ENCODE measurements around the gene FGF6.

Gene FGF6

GRCh38 chr12:4439736-4440135 lies 5.9 kb downstream of the FGF6 start:
- H2BK15ac ChIP-seq (replicated peaks; ENCODE audit: low read depth) = peak overlapping the region; percentile 9
- H3K4me1 ChIP-seq (ENCODE audit: control insufficient read depth, low read depth, low read length) = peaks cover 22% of the 10 kb centered on the region
- peak overlapping the region; percentile 11 for H3K56ac ChIP-seq (ENCODE audit: low read length)
- H3K27ac ChIP-seq (ENCODE audit: low read depth, low read length) = peak overlapping the region; percentile 37
- WGBS (ENCODE audit: extremely low coverage, insufficient coverage, low lambda C conversion rate) = no CpG with 5 or more reads among the region's 5 CpGs
- no peaks in the 10 kb centered on the region for H3K27me3 ChIP-seq (ENCODE audit: insufficient read depth, low read length, poor library complexity)
- no peak overlapping the region for H3K4me3 ChIP-seq (ENCODE audit: low read length)
- H3K4me2 ChIP-seq (ENCODE audit: low read length) = no peak overlapping the region
- H3K9ac ChIP-seq (ENCODE audit: low read length) = no peak overlapping the region
- peak overlapping the region; percentile 30 for H4K8ac ChIP-seq (ENCODE audit: low read depth, low read length)
- no peak overlapping the region for H3K23ac ChIP-seq (ENCODE audit: low read length)
- no peak for DNase-seq
- H2AK5ac ChIP-seq (ENCODE audit: low read length) = peak overlapping the region; percentile 47
- no peak overlapping the region for H4K5ac ChIP-seq (ENCODE audit: low read length)
- H3K79me1 ChIP-seq (ENCODE audit: low read length) = no peaks in the 10 kb centered on the region
- H3K4ac ChIP-seq (ENCODE audit: low read depth, low read length) = peak overlapping the region; percentile 27
- H3K36me3 ChIP-seq (ENCODE audit: control insufficient read depth, insufficient read depth, low read length) = no peaks in the 10 kb centered on the region
- H3K79me2 ChIP-seq (ENCODE audit: control insufficient read depth, insufficient read depth, low read length) = no peaks in the 10 kb centered on the region
- H2BK120ac ChIP-seq (ENCODE audit: low read depth, low read length) = peak overlapping the region; percentile 76
- H3K18ac ChIP-seq (ENCODE audit: low read length) = peak overlapping the region; percentile 69
- H2BK5ac ChIP-seq (ENCODE audit: low read length) = peak overlapping the region; percentile 55

DNA sequence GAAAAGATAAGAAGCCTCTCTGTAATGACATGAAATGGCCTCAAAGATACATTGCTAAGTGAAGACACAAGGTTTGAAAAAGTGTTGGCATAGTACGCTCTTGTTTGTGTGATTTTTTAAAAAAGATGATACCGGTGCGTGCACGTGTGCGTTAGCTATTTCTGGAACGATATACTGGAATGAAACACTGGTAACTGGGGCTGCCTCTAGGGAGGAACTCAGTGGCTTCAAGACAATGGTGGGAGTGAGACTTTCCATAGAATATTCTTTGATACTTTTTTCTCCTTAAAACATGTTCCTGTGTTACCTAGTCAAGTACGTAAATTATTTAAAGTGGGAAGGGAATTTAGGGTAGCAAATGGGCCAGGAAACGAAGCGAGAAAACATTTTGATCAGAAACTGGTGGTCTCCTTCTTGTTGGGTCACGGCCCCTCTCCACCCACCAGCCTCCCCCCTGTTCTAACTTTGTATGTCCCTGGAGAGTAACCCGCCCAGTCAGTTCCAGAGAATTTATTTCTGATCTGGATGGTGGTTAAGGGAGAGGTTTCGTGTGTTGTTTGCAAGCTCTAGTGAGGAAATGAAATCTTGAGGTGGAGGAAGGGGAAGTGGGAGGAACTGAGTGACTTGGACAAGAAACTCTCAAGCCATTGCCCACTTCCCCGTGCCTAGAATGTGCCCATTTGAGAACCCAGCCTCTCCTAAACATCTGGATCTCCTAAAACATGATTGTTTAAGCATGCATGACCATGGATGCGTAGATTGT lies 6.6 kb downstream of the FGF6 start:
- Histone ChIP-seq H2BK120ac (ENCODE audit: low read depth, low read length) (no peak overlapping the region), H4K5ac (ENCODE audit: low read length) (no peak overlapping the region), H3K4me2 (ENCODE audit: low read length) (no peak overlapping the region), H3K36me3 (ENCODE audit: control insufficient read depth, insufficient read depth, low read length) (no peaks in the 10 kb centered on the region), H3K4me3 (ENCODE audit: low read length) (no peak overlapping the region), H3K79me2 (ENCODE audit: control insufficient read depth, insufficient read depth, low read length) (no peaks in the 10 kb centered on the region), H2BK5ac (ENCODE audit: low read length) (no peak overlapping the region), H3K9ac (ENCODE audit: low read length) (no peak overlapping the region), H3K56ac (ENCODE audit: low read length) (no peak overlapping the region), H2BK15ac (replicated peaks; ENCODE audit: low read depth) (peak overlapping the region; percentile 75), H3K79me1 (ENCODE audit: low read length) (no peaks in the 10 kb centered on the region), H4K8ac (ENCODE audit: low read depth, low read length) (no peak overlapping the region), H3K27me3 (ENCODE audit: insufficient read depth, low read length, poor library complexity) (no peaks in the 10 kb centered on the region), H3K4me1 (ENCODE audit: control insufficient read depth, low read depth, low read length) (peaks cover 22% of the 10 kb centered on the region), H3K4ac (ENCODE audit: low read depth, low read length) (peak overlapping the region; percentile 78), H2AK5ac (ENCODE audit: low read length) (peak overlapping the region; percentile 80), H3K18ac (ENCODE audit: low read length) (no peak overlapping the region), H3K27ac (ENCODE audit: low read depth, low read length) (no peak overlapping the region), H3K23ac (ENCODE audit: low read length) (no peak overlapping the region)
- DNase-seq = no peak
- WGBS (ENCODE audit: extremely low coverage, insufficient coverage, low lambda C conversion rate) = 100% methylated on average over 1 of the region's 14 CpGs

DNA sequence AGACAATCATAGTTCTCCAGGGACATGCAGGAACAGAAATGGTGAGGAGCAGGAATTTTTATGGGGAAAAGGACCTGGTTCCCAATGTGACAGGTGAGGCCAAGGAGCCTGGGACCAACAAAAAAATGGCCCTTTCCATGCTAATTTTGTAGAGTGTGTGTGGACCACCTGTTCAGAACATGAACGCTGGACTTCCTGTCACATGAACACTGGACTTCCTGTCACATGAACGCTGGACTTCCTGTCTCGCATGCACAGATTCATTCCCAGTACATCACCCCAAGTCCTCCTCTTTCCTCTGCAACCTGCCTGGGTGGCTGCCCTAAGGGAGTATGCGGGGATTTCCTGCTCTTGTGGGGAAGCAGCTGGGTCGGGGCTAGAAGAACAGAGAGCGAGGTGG lies 10.1 kb downstream of the FGF6 start:
- H3K4me2 ChIP-seq (ENCODE audit: low read length) = no peak overlapping the region
- no peak overlapping the region for H3K23ac ChIP-seq (ENCODE audit: low read length)
- H4K8ac ChIP-seq (ENCODE audit: low read depth, low read length) = no peak overlapping the region
- H3K56ac ChIP-seq (ENCODE audit: low read length) = no peak overlapping the region
- H3K79me1 ChIP-seq (ENCODE audit: low read length) = no peaks in the 10 kb centered on the region
- no peak overlapping the region for H2AK5ac ChIP-seq (ENCODE audit: low read length)
- no peak overlapping the region for H2BK5ac ChIP-seq (ENCODE audit: low read length)
- H3K79me2 ChIP-seq (ENCODE audit: control insufficient read depth, insufficient read depth, low read length) = no peaks in the 10 kb centered on the region
- H3K4me3 ChIP-seq (ENCODE audit: low read length) = no peak overlapping the region
- no peak overlapping the region for H3K27ac ChIP-seq (ENCODE audit: low read depth, low read length)
- H3K4ac ChIP-seq (ENCODE audit: low read depth, low read length) = no peak overlapping the region
- DNase-seq = no peak
- no peak overlapping the region for H4K5ac ChIP-seq (ENCODE audit: low read length)
- no peak overlapping the region for H3K9ac ChIP-seq (ENCODE audit: low read length)
- no peak overlapping the region for H3K18ac ChIP-seq (ENCODE audit: low read length)
- WGBS (ENCODE audit: extremely low coverage, insufficient coverage, low lambda C conversion rate) = no CpG with 5 or more reads among the region's 6 CpGs
- no peaks in the 10 kb centered on the region for H3K36me3 ChIP-seq (ENCODE audit: control insufficient read depth, insufficient read depth, low read length)
- H2BK120ac ChIP-seq (ENCODE audit: low read depth, low read length) = no peak overlapping the region
- no peak overlapping the region for H2BK15ac ChIP-seq (replicated peaks; ENCODE audit: low read depth)
- no peaks in the 10 kb centered on the region for H3K27me3 ChIP-seq (ENCODE audit: insufficient read depth, low read length, poor library complexity)
- peaks cover 9% of the 10 kb centered on the region for H3K4me1 ChIP-seq (ENCODE audit: control insufficient read depth, low read depth, low read length)

GRCh38 chr12:4434706-4435425 lies 10.7 kb downstream of the FGF6 start:
- Histone ChIP-seq H3K4ac (ENCODE audit: low read depth, low read length) (no peak overlapping the region), H2AK5ac (ENCODE audit: low read length) (no peak overlapping the region), H3K27ac (ENCODE audit: low read depth, low read length) (no peak overlapping the region), H3K9ac (ENCODE audit: low read length) (no peak overlapping the region), H3K23ac (ENCODE audit: low read length) (no peak overlapping the region), H4K8ac (ENCODE audit: low read depth, low read length) (no peak overlapping the region), H3K4me2 (ENCODE audit: low read length) (no peak overlapping the region), H4K5ac (ENCODE audit: low read length) (no peak overlapping the region), H3K27me3 (ENCODE audit: insufficient read depth, low read length, poor library complexity) (no peaks in the 10 kb centered on the region), H3K79me1 (ENCODE audit: low read length) (no peaks in the 10 kb centered on the region), H3K4me3 (ENCODE audit: low read length) (no peak overlapping the region), H3K4me1 (ENCODE audit: control insufficient read depth, low read depth, low read length) (peaks cover 3% of the 10 kb centered on the region), H3K79me2 (ENCODE audit: control insufficient read depth, insufficient read depth, low read length) (no peaks in the 10 kb centered on the region), H2BK5ac (ENCODE audit: low read length) (no peak overlapping the region), H3K18ac (ENCODE audit: low read length) (no peak overlapping the region), H3K56ac (ENCODE audit: low read length) (no peak overlapping the region), H3K36me3 (ENCODE audit: control insufficient read depth, insufficient read depth, low read length) (no peaks in the 10 kb centered on the region), H2BK120ac (ENCODE audit: low read depth, low read length) (no peak overlapping the region), H2BK15ac (replicated peaks; ENCODE audit: low read depth) (no peak overlapping the region)
- WGBS (ENCODE audit: extremely low coverage, insufficient coverage, low lambda C conversion rate) = no CpG with 5 or more reads among the region's 8 CpGs
- no peak for DNase-seq

DNA sequence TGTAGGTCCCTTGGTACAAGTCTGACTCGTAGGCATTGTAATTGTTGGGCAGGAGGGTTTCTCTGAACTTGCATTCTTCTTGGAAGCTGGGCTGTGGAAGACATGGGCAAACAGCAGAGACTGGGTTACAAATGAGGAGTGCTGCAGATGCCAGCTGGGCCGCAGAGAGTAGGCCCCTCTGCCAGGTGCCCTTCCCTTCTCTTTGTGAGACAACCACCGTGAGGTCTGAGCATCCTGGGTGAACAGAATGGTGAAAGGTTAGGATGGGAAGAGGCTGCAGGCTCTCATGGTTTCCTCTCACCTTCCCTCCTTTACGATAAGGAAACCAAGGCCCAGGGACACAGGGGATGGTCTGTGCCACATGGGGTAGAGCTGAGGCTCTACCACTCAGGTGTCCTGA lies 11.3 kb downstream of the FGF6 start:
- H4K8ac ChIP-seq (ENCODE audit: low read depth, low read length) = no peak overlapping the region
- no peak overlapping the region for H3K4me3 ChIP-seq (ENCODE audit: low read length)
- DNase-seq = no peak
- H2AK5ac ChIP-seq (ENCODE audit: low read length) = peak overlapping the region; percentile 23
- H3K9ac ChIP-seq (ENCODE audit: low read length) = no peak overlapping the region
- H3K4ac ChIP-seq (ENCODE audit: low read depth, low read length) = no peak overlapping the region
- H3K18ac ChIP-seq (ENCODE audit: low read length) = no peak overlapping the region
- no peak overlapping the region for H3K23ac ChIP-seq (ENCODE audit: low read length)
- H3K27me3 ChIP-seq (ENCODE audit: insufficient read depth, low read length, poor library complexity) = no peaks in the 10 kb centered on the region
- H3K79me1 ChIP-seq (ENCODE audit: low read length) = no peaks in the 10 kb centered on the region
- no peak overlapping the region for H3K56ac ChIP-seq (ENCODE audit: low read length)
- no peak overlapping the region for H4K5ac ChIP-seq (ENCODE audit: low read length)
- H2BK5ac ChIP-seq (ENCODE audit: low read length) = no peak overlapping the region
- H3K4me2 ChIP-seq (ENCODE audit: low read length) = no peak overlapping the region
- no peak overlapping the region for H2BK15ac ChIP-seq (replicated peaks; ENCODE audit: low read depth)
- no peaks in the 10 kb centered on the region for H3K36me3 ChIP-seq (ENCODE audit: control insufficient read depth, insufficient read depth, low read length)
- no peak overlapping the region for H3K27ac ChIP-seq (ENCODE audit: low read depth, low read length)
- H3K4me1 ChIP-seq (ENCODE audit: control insufficient read depth, low read depth, low read length) = no peaks in the 10 kb centered on the region
- H2BK120ac ChIP-seq (ENCODE audit: low read depth, low read length) = no peak overlapping the region
- no CpG with 5 or more reads among the region's 4 CpGs for WGBS (ENCODE audit: extremely low coverage, insufficient coverage, low lambda C conversion rate)
- H3K79me2 ChIP-seq (ENCODE audit: control insufficient read depth, insufficient read depth, low read length) = no peaks in the 10 kb centered on the region
